Germinal center (tissue), 1 donor: ENCODE results near the gene CBY2.
"Not testable (repeated sequence)": the region's sequence is repeated elsewhere in the genome, so short reads cannot be mapped to it uniquely, and the experiment has no call there.

Experiments
- DNase-seq: peaks from one replicate; pipeline ENCODE4 v3.0.0; 2012; ENCODE audit warnings: mixed read lengths, low spot score

CBY2 gene

GRCh38 chr13:45748941-45749759 lies 47.0 kb downstream of the CBY2 start:
- DNase-seq, result no peak

DNA sequence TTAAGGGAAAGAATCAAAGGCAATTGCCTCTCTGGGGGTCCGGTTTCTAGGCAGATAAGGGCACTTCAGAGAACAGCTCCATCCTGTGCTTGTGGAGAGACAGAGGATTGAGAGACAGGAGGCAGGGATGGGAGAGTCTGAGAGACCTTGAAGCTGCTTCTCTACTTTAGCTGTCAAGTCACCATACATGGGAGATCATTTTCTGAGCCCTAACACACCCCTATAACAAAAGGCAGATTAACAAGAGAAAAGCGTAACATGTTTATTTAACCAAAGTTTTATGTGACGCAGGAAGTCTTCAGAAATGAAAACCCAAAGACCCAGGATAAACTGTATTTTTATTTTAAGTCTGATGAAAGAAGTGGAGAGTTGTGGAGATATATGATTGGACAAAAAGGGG lies 48.4 kb downstream of the CBY2 start:
- no peak for DNase-seq

DNA sequence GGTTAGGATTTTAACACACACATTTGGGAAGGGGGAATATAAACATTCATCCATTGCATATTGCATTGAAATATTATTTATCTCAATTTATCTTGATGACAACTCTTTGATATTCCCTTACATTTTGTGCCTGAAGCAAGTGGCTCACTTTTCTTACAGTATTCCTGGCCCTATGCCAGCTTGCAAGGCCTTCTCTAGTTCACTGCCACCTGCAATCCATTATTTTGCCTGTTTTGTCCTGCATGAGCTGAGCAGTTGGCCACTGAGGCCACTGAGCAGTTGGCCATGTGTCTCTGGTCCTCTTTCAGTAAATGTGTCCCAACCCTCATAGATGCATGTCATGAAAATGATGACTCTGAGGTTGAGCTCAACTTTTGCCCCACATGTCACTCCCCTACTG lies 49.8 kb downstream of the CBY2 start:
- no peak for DNase-seq

GRCh38 chr13:45752510-45752909 lies 50.4 kb downstream of the CBY2 start:
- no peak for DNase-seq

GRCh38 chr13:45756498-45756897 lies 54.4 kb downstream of the CBY2 start:
- DNase-seq, result not testable (repeated sequence)

DNA sequence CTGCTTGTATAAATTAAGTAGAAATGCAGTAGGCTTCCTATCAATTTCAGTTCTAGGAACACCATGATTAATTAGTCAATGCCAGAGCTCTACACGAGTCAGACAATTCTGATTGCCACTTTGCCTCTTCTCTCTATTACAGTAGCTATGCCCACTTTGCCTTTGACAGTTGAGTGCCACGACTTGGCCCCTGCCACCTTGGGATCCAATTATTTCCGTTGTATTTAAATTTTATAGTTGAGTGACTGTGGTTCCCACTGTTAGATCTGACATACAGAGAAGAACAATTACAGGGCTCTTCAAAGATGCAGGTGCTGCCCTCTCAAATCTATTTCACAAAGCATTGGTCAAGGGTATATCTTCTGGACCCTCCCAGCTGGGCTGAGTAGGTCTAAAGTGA lies 55.5 kb downstream of the CBY2 start:
- not testable (repeated sequence) for DNase-seq

GRCh38 chr13:45763419-45763818 lies 61.3 kb downstream of the CBY2 start:
- no peak for DNase-seq
